Lung (tissue), 12 donors: ENCODE data around the gene RHD. TPM values are rescaled to one million over a fixed set of nuclear protein-coding genes. Genes with fewer than 3 reads are reported as not detected.

Experiments used
- ATAC-seq: fragments of 200-7000 bp; cut with Tn5 transposase; one replicate; pipeline ENCODE4 v1.9.1; 2020; ENCODE audit warnings: moderate number of reproducible peaks; ENCODE audit not compliant: insufficient read depth, low FRiP score
- DNase-seq, 3 donors: peaks; one replicate each; pipeline ENCODE4 v3.0.0-alpha.2; 2013 to 2017
- H3K27ac ChIP-seq, 2 donors: one replicate each; pipeline ENCODE4 v1.5.1; 2013; ENCODE audit warnings: mild to moderate bottlenecking in 2 of 2, moderate library complexity in 2 of 2, control low read depth in 1 of 2, inconsistent platforms in 1 of 2, low read depth in 1 of 2, low read length in 1 of 2
- H3K27me3 ChIP-seq, 3 donors: one replicate each; pipeline ENCODE4 v1.5.1; 2013; ENCODE audit warnings: low read length in 2 of 3; ENCODE audit not compliant: control insufficient read depth in 3 of 3, insufficient read depth in 3 of 3
- H3K36me3 ChIP-seq, 4 donors: one replicate each; pipeline ENCODE4 v1.5.1; 2013; ENCODE audit warnings: low read length in 4 of 4, mild to moderate bottlenecking in 1 of 4, moderate library complexity in 1 of 4; ENCODE audit not compliant: control insufficient read depth in 4 of 4, insufficient read depth in 4 of 4
- H3K4me1 ChIP-seq, 5 donors: one replicate each; pipeline ENCODE4 v1.5.1; 2013; ENCODE audit warnings: low read length in 5 of 5, mild to moderate bottlenecking in 2 of 5, moderate library complexity in 1 of 5; ENCODE audit not compliant: control insufficient read depth in 5 of 5, insufficient read depth in 5 of 5
- H3K4me3 ChIP-seq: one replicate; pipeline ENCODE4 v1.5.1; 2013; ENCODE audit warnings: mild to moderate bottlenecking, control low read depth, moderate library complexity
- H3K9ac ChIP-seq, 2 donors: one replicate each; pipeline ENCODE4 v1.5.1; 2013; ENCODE audit warnings: low read length in 2 of 2, control low read depth in 1 of 2; ENCODE audit not compliant: insufficient read depth in 1 of 2
- H3K9me3 ChIP-seq, 4 donors: one replicate each; pipeline ENCODE4 v1.5.1; 2013; ENCODE audit warnings: low read length in 3 of 4, mild to moderate bottlenecking in 1 of 4, moderate library complexity in 1 of 4; ENCODE audit not compliant: control insufficient read depth in 4 of 4, insufficient read depth in 3 of 4
- CTCF ChIP-seq: IDR thresholded peaks from 2 replicates; pipeline ENCODE4 v1.5.1; 2012; ENCODE audit warnings: mild to moderate bottlenecking; ENCODE audit errors: control extremely low read depth, extremely low read depth
- WGBS, 2 donors: extraction: QIAGEN DNeasy Blood & Tissue Kit; methylation state at CpG; one replicate each; pipeline ENCODE4 v1.1.7; 2013; 5-methylcytosine and 5-hydroxymethylcytosine counted together
- polyA plus RNA-seq, 2 donors: library from polyadenylated mRNA; stranded (reverse); fragments of 200-250 nt; gene quantifications; one replicate each; pipeline ENCODE4 v1.2.1, GENCODE V29; 2013
- total RNA-seq, 2 donors: library from RNA; depleted of rRNA in 1 of 2; stranded (reverse); fragments of >200 nt in 1 of 2; gene quantifications; one replicate each; pipeline ENCODE4 v1.2.1, GENCODE V29; 2014 to 2021
- donor health status: control.
- donor health status: control.
- donor health status: Bipolar disorder and iron deficiency.
- donor health status: healthy.
- donor health status: DM: yes; HTN: yes; CAD: no.

Gene RHD
- total and polyA plus RNA-seq, 4 donors: 0.12 to 2.2 (median 0.27) TPM; not detected in 1

- Histone ChIP-seq H3K27me3 (no peaks in the 10 kb centered on the region), H3K27ac (peak overlapping the region; percentile 99 to 100), H3K4me1 (peaks cover under 1 to 17% (median 6%) of the 10 kb centered on the region in 5 donors), H3K9me3 (no peaks in the 10 kb centered on the region), H3K4me3 (peak overlapping the region; percentile 86), H3K36me3 (peaks cover 15 to 24% (median 17%) of the 10 kb centered on the region in 4 donors), H3K9ac (peak overlapping the region; percentile 94 to 98)
- WGBS, 2 donors: 24 to 26% methylated on average over 30 of the region's 30 CpGs
- no peak for DNase-seq
- no peak for TF ChIP-seq CTCF
- no peak for ATAC-seq
These were observed 26.3 kb upstream of the RHD start for GRCh38 chr1:25245809-25246599.

- Histone ChIP-seq H3K4me3 (peak overlapping the region; percentile 86), H3K9me3 (no peaks in the 10 kb centered on the region), H3K9ac (peak overlapping the region; percentile 94 to 98), H3K36me3 (peaks cover 15 to 24% (median 17%) of the 10 kb centered on the region in 4 donors), H3K4me1 (peaks cover 0 to 14% (median 6%) of the 10 kb centered on the region in 5 donors), H3K27ac (peak overlapping the region; percentile 99 to 100), H3K27me3 (no peaks in the 10 kb centered on the region)
- DNase-seq (no peak), ATAC-seq (no peak)
- TF ChIP-seq CTCF: no peak
- 0 to 1% methylated on average over 53 of the region's 53 CpGs for WGBS, 2 donors
These were observed 25.7 kb upstream of the RHD start for GRCh38 chr1:25246600-25247023.

- Histone ChIP-seq H3K27me3 (no peaks in the 10 kb centered on the region), H3K4me3 (peak within 1 kb of the TSS; percentile 86), H3K4me1 (peaks cover 0 to 14% (median 6%) of the 10 kb centered on the region in 5 donors), H3K9me3 (no peaks in the 10 kb centered on the region), H3K9ac (peak within 1 kb of the TSS; percentile 94 to 98), H3K27ac (peak within 1 kb of the TSS; percentile 99 to 100), H3K36me3 (peaks cover 14 to 22% (median 17%) of the 10 kb centered on the region in 4 donors)
- DNase-seq (peak; percentile 99 to 100 (median 99)), ATAC-seq (peak; percentile 94)
- no peak for TF ChIP-seq CTCF
- 0 to 1% methylated on average over 73 to 79 of the region's 79 CpGs for WGBS, 2 donors
These were observed 25.1 kb upstream of the RHD start, which contains the start of gene RSRP1 for GRCh38 chr1:25247024-25247828. Gene RSRP1, minus strand, starts transcription at chr1:25247454. Its CDS starts 491 bp downstream, at chr1:25246963.
